Stimulated activated naive B cell treated with anti-CD40 and anti-IgM and Interleukin-4, amounts not matched to agents 10 μg/mL and 1 μg/mL and 100 μg/mL, for 72 hours (primary cell): ENCODE measurements around the gene HSFX4.
"Not testable (repeated sequence)": the region's sequence is repeated elsewhere in the genome, so short reads cannot be mapped to it uniquely, and the experiment has no call there.

Source experiments
- ATAC-seq, 2 donors: fragments of 150-1000 bp; cut with Tn5 transposase; replicated peaks; 2 replicates each; pipeline ENCODE4 v1.10.0; 2021; ENCODE audit warnings: moderate library complexity in 1 of 2
- DNase-seq: peaks from one replicate; pipeline ENCODE4 v3.0.0; 2021
- H3K27ac Mint-ChIP-seq: one replicate; pipeline ENCODE4 v1.8.0; 2022; ENCODE audit warnings: mild to moderate bottlenecking, mixed read lengths
- H3K27me3 Mint-ChIP-seq, 2 donors: one replicate each; pipeline ENCODE4 v1.8.0; 2022; ENCODE audit warnings: mixed read lengths in 2 of 2
- H3K36me3 Mint-ChIP-seq, 2 donors: one replicate each; pipeline ENCODE4 v1.8.0; 2022; ENCODE audit warnings: mixed read lengths in 2 of 2, mild to moderate bottlenecking in 1 of 2
- H3K4me1 Mint-ChIP-seq, 2 donors: one replicate each; pipeline ENCODE4 v1.8.0; 2022; ENCODE audit warnings: mixed read lengths in 2 of 2, mild to moderate bottlenecking in 1 of 2
- H3K4me3 Mint-ChIP-seq, 2 donors: one replicate each; pipeline ENCODE4 v1.8.0; 2022; ENCODE audit warnings: mild to moderate bottlenecking in 2 of 2, mixed read lengths in 2 of 2, moderate library complexity in 1 of 2
- H3K9me3 Mint-ChIP-seq, 2 donors: one replicate each; pipeline ENCODE4 v1.8.0; 2022; ENCODE audit warnings: mixed read lengths in 2 of 2, mild to moderate bottlenecking in 1 of 2

The HSFX4 gene

GRCh38 chrX:149929400-149929799 lies at the start of gene HSFX4:
HSFX4 (plus strand) TSS chrX:149929573; CDS start chrX:149929645, 72 bp downstream.
- H3K9me3 Mint-ChIP-seq, H3K27ac Mint-ChIP-seq, H3K27me3 Mint-ChIP-seq, H3K4me1 Mint-ChIP-seq, DNase-seq, H3K36me3 Mint-ChIP-seq, ATAC-seq, H3K4me3 Mint-ChIP-seq: not testable (repeated sequence)

DNA sequence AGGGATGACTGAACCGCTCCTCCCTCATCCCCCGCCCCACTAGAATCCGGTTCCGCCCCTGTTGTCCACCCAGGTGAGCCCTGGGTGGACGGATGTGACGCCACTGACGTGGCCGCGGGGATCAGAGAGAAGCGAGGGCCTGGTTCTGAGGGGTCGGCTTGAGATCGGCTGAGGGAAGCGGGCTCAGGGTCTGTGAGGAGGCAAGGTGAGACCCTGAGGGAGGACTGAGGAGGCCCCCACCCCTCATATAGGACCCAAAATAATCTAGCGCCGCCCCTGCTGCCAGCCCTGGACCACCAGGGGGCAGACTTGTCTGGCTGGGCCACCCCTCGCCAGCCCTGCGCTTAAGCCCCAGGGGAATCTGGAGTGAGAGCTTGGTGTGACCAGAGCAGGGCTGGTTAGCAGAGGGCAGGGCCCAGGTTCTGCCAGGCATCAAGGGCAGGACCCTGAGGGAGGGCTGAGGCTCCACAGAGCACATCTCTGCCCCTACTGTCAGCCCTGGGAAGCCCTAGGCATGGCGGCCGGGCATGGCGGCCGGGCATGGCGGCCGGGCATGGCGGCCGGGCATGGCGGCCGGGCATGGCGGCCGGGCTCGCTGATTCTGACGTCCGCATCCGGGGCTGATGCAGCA lies 48.2 kb upstream of the HSFX4 start, which contains the start of gene MAGEA8:
Gene MAGEA8 (plus strand): TSS at position 103 of the 631 bp plus-strand sequence. CDS start 3,090 bp downstream, outside the sequence.
- Mint-ChIP-seq H3K36me3 (no peaks in the 10 kb centered on the region), H3K9me3 (no peaks in the 10 kb centered on the region), H3K27ac (no peak within 1 kb of the TSS), H3K4me1 (no peaks in the 10 kb centered on the region), H3K4me3 (no peak within 1 kb of the TSS), H3K27me3 (peaks cover 0 to 6% of the 10 kb centered on the region in 2 donors)
- DNase-seq (no peak), ATAC-seq (no peak)

DNA sequence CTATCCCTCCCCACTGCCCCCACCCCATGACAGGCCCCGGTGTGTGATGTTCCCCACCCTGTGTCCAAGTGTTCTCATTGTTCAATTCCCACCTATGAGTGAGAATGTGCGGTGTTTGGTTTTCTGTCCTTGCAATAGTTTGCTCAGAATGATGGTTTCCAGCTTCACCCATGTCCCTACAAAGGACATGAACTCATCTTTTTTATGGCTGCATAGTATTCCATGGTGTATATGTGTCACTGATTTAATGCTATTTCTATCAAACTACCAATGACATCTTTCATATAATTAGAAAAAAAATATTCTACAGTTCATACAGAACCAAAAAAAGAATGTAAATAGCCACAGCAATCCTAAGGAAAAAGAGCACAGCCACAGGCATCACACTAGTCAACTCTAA lies 38.5 kb upstream of the HSFX4 start:
- not testable (repeated sequence) for H3K4me1 Mint-ChIP-seq

GRCh38 chrX:149898554-149898953 lies 30.8 kb upstream of the HSFX4 start:
- no peak overlapping the region for H3K27ac Mint-ChIP-seq
- H3K27me3 Mint-ChIP-seq = no peaks in the 10 kb centered on the region
- H3K36me3 Mint-ChIP-seq = no peaks in the 10 kb centered on the region
- H3K9me3 Mint-ChIP-seq = no peaks in the 10 kb centered on the region
- H3K4me3 Mint-ChIP-seq = no peak overlapping the region
- no peak for ATAC-seq
- no peak for DNase-seq
- no peaks in the 10 kb centered on the region for H3K4me1 Mint-ChIP-seq

More for the DNA sequence above, 38.5 kb upstream of the HSFX4 start:
- not testable (repeated sequence) for H3K27me3 Mint-ChIP-seq, H3K27ac Mint-ChIP-seq, H3K9me3 Mint-ChIP-seq, H3K36me3 Mint-ChIP-seq, ATAC-seq, H3K4me3 Mint-ChIP-seq, DNase-seq

DNA sequence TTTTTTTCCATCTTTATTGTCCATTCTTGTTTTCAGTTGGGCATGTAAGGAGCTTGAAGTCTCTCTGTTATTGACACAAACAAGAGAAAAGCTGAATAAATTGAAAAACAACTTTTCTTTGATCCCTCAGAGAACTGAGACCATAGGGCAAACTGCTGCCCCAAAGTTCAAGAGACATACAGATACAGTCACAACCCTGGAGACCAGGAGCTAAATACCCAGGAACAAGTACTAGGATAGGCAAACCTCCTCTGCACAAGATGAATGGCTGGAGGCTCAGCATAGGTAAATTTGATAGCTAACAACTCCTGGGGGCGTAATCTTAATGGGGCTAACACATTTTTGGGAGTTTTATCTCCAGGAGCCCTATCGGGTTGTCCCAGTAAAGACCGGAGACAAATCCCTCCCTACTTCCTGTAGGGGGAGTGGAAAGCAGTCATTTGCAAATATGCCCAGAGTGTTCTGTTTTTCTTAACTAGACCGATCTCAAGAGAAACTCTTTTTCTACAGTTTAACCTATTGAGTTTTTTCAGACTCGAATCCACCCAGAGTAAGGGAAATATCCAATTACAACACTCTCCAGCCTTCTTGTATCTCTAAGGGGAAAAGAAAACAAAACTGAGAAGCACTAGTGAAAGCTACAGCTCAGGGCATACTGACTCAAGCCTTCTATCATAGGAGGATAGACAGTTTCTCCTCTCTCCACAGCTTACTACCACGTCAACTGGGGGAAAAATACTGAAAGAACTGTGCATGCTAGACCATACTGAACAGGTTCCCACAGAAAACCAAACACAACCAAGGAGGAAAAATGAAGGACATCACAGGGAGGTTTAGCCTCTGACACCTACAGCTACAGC lies 25.3 kb upstream of the HSFX4 start:
- H3K4me3 Mint-ChIP-seq = peak overlapping the region in 1 of 2 donors; percentile 58
- peaks cover 2 to 11% of the 10 kb centered on the region in 2 donors for H3K4me1 Mint-ChIP-seq
- H3K27ac Mint-ChIP-seq = no peak overlapping the region

GRCh38 chrX:149908308-149908707 lies 21.1 kb upstream of the HSFX4 start:
- Mint-ChIP-seq H3K27ac (no peak overlapping the region), H3K4me3 (no peak overlapping the region), H3K36me3 (peaks cover 2 to 4% of the 10 kb centered on the region in 2 donors), H3K4me1 (peaks cover 2 to 11% of the 10 kb centered on the region in 2 donors), H3K27me3 (peaks cover 0 to 8% of the 10 kb centered on the region in 2 donors), H3K9me3 (peaks cover 3 to 8% of the 10 kb centered on the region in 2 donors)
- DNase-seq (no peak), ATAC-seq (peak; percentile 55 to 77)

More for the DNA sequence above, 25.3 kb upstream of the HSFX4 start:
- DNase-seq (no peak), ATAC-seq (no peak)
- no peaks in the 10 kb centered on the region for H3K9me3 Mint-ChIP-seq
- peaks cover 0 to 2% of the 10 kb centered on the region in 2 donors for H3K36me3 Mint-ChIP-seq
- H3K27me3 Mint-ChIP-seq = peaks cover 0 to 8% of the 10 kb centered on the region in 2 donors

GRCh38 chrX:149908727-149909126 lies 20.6 kb upstream of the HSFX4 start:
- ATAC-seq = no peak
- peaks cover 4 to 11% of the 10 kb centered on the region in 2 donors for H3K9me3 Mint-ChIP-seq
- H3K4me3 Mint-ChIP-seq = no peak overlapping the region

GRCh38 chrX:149909324-149910177 lies 19.8 kb upstream of the HSFX4 start:
- no peak overlapping the region for H3K4me3 Mint-ChIP-seq
- H3K36me3 Mint-ChIP-seq = peaks cover 2 to 9% of the 10 kb centered on the region in 2 donors
- DNase-seq (no peak), ATAC-seq (peak; percentile 42 to 56)
- H3K27me3 Mint-ChIP-seq = peaks cover 0 to 4% of the 10 kb centered on the region in 2 donors
- peaks cover 2 to 7% of the 10 kb centered on the region in 2 donors for H3K4me1 Mint-ChIP-seq
- H3K27ac Mint-ChIP-seq = no peak overlapping the region
- peaks cover 4 to 15% of the 10 kb centered on the region in 2 donors for H3K9me3 Mint-ChIP-seq

More at GRCh38 chrX:149908727-149909126, 20.6 kb upstream of the HSFX4 start:
- peaks cover 0 to 8% of the 10 kb centered on the region in 2 donors for H3K27me3 Mint-ChIP-seq
- DNase-seq = no peak
- peaks cover 2 to 11% of the 10 kb centered on the region in 2 donors for H3K4me1 Mint-ChIP-seq
- H3K27ac Mint-ChIP-seq = no peak overlapping the region
- H3K36me3 Mint-ChIP-seq = peaks cover 2 to 4% of the 10 kb centered on the region in 2 donors

DNA sequence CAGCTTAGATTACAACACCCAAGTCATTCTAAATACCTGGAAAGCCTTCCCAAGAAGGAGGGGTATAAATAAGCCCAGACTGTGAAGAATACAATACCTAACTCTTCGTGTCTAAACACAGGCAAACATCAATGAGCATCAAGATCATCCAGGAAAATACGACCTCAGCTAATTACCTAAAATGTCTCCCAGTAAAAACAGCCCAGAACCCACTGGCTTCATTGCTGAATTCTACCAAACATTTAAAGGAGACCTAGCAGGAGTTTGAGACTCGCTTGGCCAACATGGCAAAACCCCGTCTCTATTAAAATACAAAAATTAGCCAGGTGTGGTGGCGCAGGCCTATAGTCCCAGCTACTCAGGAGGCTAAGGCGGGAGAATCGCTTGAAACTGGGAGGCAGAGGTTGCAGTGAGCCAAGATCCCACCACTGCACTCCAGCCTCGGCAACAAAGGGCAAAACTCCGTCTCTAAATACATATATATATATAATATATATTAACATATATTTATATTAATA lies 19.1 kb upstream of the HSFX4 start:
- ATAC-seq = peak in 1 of 2 donors; percentile 7
- peaks cover 2 to 9% of the 10 kb centered on the region in 2 donors for H3K36me3 Mint-ChIP-seq
- peaks cover 2 to 7% of the 10 kb centered on the region in 2 donors for H3K4me1 Mint-ChIP-seq
- DNase-seq = no peak
- H3K27me3 Mint-ChIP-seq = no peaks in the 10 kb centered on the region
- H3K4me3 Mint-ChIP-seq = no peak overlapping the region
- peaks cover 4 to 15% of the 10 kb centered on the region in 2 donors for H3K9me3 Mint-ChIP-seq
- no peak overlapping the region for H3K27ac Mint-ChIP-seq

- H3K27ac Mint-ChIP-seq = peak overlapping the region; percentile 65
- peaks cover 4 to 15% of the 10 kb centered on the region in 2 donors for H3K9me3 Mint-ChIP-seq
- DNase-seq = peak; percentile 26
- no peak overlapping the region for H3K4me3 Mint-ChIP-seq
- peaks cover 0 to 9% of the 10 kb centered on the region in 2 donors for H3K36me3 Mint-ChIP-seq
- H3K4me1 Mint-ChIP-seq = peaks cover 5 to 6% of the 10 kb centered on the region in 2 donors
- H3K27me3 Mint-ChIP-seq = no peaks in the 10 kb centered on the region
- ATAC-seq = peak; percentile 97 to 98
These were observed 12.5 kb upstream of the HSFX4 start for GRCh38 chrX:149916745-149917392.

DNA sequence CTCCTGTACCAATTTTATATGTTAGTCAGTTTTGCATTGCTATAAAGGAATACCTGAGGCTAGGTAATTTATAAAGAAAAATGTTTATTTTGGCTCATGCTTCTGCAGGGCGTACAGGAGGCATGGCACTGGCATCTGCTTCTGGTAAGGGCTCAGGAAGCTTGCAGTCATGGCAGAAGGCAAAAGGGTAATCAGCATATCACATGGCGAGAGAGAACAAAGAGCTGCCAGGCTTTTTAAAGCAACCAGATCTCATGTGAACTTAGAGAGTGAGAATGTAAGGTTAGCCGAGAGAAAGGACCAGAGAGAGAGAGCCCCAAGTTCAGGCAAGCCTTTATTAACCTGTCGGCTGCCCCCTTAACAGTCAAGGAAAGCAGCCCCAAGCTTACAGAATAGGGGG lies 5.5 kb upstream of the HSFX4 start:
- not testable (repeated sequence) for DNase-seq, H3K4me3 Mint-ChIP-seq, ATAC-seq, H3K27me3 Mint-ChIP-seq, H3K27ac Mint-ChIP-seq, H3K9me3 Mint-ChIP-seq, H3K4me1 Mint-ChIP-seq, H3K36me3 Mint-ChIP-seq

DNA sequence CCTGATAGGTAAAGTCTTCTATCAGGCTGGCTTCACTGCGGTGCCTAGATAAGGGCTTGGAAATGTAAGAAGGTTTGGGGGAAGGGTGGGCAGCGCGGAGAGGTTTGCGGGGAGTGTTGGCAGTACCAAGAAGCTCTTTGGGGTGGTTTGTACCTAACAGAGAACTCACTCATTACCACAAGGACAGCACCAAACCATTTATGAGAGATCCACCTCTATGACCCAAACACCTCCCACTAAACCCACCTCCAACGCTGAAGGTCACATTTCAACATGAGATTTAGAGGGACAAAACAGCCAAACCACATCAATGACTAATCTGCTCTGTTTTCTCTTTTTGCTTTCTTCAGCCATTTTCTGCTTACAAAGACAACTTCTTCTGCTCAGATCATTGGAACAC lies 4.9 kb upstream of the HSFX4 start:
- H3K27ac Mint-ChIP-seq, H3K4me1 Mint-ChIP-seq, H3K4me3 Mint-ChIP-seq, DNase-seq, H3K27me3 Mint-ChIP-seq, H3K36me3 Mint-ChIP-seq, H3K9me3 Mint-ChIP-seq, ATAC-seq: not testable (repeated sequence)

DNA sequence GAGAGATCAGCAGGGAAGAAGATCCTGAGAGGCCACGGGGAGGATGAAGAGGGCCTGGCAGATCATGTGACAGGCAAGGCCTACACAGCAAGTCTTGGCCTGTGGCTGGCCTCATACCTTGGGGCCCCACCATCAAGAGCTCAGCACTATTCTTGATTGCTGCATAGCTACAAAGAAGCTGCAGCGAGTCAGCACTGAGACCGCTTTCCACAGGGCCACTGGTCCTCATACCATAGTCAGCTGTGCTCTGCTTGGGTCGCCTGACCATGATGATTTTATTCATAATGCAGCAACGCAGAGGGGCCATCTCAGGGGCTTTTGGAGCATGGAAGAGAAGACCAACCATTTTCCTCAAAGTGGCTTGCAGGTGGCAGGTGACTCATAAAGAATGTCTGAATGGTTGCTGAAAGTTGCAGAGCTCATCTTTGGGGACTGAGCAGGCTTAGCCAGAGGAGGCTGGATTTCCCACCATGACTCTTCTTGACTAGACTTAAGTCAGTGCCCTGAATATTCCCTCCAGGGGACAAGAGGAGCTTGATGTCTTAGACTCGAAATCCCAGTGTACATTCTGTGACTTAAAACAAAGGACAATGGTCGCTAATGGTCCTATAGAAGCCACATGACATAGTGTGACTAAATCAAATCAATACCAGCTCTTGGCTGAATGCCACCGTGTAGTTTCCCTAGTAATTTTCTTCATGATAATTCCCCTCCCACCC lies 2.0 kb upstream of the HSFX4 start:
- H3K4me1 Mint-ChIP-seq, H3K27ac Mint-ChIP-seq, H3K27me3 Mint-ChIP-seq, DNase-seq, H3K36me3 Mint-ChIP-seq, H3K4me3 Mint-ChIP-seq, H3K9me3 Mint-ChIP-seq: not testable (repeated sequence)
- peak; percentile 79 for ATAC-seq
